Endothelial cell of umbilical vein (primary cell): Measurements from ENCODE around the gene NUP50.

ENCODE experiments used
- EZH2 ChIP-seq: IDR thresholded peaks from 2 replicates; pipeline ENCODE4 v1.6.1; 2012; ENCODE audit warnings: borderline replicate concordance, low read depth, mild to moderate bottlenecking, moderate library complexity, low read length, inconsistent platforms; ENCODE audit not compliant: severe bottlenecking
- FOS ChIP-seq: IDR thresholded peaks from 2 replicates; pipeline ENCODE4 v1.6.1; 2011; ENCODE audit warnings: mild to moderate bottlenecking, low read length, moderate library complexity, borderline replicate concordance; ENCODE audit not compliant: insufficient read depth
- JUN ChIP-seq: IDR thresholded peaks from 2 replicates; pipeline ENCODE4 v1.6.1; 2011; ENCODE audit warnings: borderline replicate concordance, low read depth; ENCODE audit not compliant: insufficient read length, insufficient read depth
- POLR2A ChIP-seq: IDR thresholded peaks from 2 replicates; pipeline ENCODE4 v1.6.1; 2012; ENCODE audit warnings: low read depth, mild to moderate bottlenecking, control low read depth, low read length
- POLR2AphosphoS5 ChIP-seq: IDR thresholded peaks from 2 replicates; pipeline ENCODE4 v1.6.1; 2012; ENCODE audit warnings: low read depth, mild to moderate bottlenecking, control low read depth, low read length, moderate library complexity; ENCODE audit not compliant: insufficient read depth
- TF ChIP-seq, protein P1 (sequence below), 2 donors: IDR thresholded peaks; 1 replicate in 1 of 2; 2 replicates in 1 of 2; pipeline ENCODE4 v1.5.1; 2011; ENCODE audit warnings: low read length in 2 of 2, mild to moderate bottlenecking in 2 of 2, moderate library complexity in 2 of 2, control low read depth in 1 of 2, inconsistent platforms in 1 of 2, low read depth in 1 of 2; ENCODE audit not compliant: insufficient read depth in 1 of 2; ENCODE audit errors: extremely low read depth in 1 of 2
- TF ChIP-seq, protein P2 (sequence below): IDR thresholded peaks from 2 replicates; pipeline ENCODE4 v1.6.1; 2011; ENCODE audit not compliant: insufficient read depth, insufficient read length

DNA sequence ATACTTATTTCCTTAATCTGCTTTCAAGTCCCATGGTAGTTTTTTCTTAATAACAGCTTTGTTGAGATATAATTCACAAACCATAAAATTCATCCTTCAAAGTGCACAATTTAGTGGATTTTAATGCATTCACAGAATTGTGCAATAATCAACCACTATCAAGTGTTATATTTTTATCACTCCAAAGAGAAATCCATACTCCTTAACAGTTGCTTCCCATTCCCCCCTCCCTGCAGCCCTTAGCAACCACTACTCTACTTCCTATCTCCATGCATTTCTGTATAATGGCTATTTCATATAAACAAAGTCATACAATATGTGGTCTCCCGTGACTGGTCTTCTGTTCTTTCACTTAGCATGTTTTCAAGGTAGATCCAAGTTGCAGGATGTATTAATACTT lies 18.8 kb upstream of the NUP50 start:
- TF ChIP-seq, protein P1, sequence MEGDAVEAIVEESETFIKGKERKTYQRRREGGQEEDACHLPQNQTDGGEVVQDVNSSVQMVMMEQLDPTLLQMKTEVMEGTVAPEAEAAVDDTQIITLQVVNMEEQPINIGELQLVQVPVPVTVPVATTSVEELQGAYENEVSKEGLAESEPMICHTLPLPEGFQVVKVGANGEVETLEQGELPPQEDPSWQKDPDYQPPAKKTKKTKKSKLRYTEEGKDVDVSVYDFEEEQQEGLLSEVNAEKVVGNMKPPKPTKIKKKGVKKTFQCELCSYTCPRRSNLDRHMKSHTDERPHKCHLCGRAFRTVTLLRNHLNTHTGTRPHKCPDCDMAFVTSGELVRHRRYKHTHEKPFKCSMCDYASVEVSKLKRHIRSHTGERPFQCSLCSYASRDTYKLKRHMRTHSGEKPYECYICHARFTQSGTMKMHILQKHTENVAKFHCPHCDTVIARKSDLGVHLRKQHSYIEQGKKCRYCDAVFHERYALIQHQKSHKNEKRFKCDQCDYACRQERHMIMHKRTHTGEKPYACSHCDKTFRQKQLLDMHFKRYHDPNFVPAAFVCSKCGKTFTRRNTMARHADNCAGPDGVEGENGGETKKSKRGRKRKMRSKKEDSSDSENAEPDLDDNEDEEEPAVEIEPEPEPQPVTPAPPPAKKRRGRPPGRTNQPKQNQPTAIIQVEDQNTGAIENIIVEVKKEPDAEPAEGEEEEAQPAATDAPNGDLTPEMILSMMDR (IDR thresholded peaks at IDR 0.05; ENCODE audit: extremely low read depth in 1 of 2, insufficient read depth in 1 of 2, low read depth in 1 of 2, low read length in 2 of 2), result no peak
- TF ChIP-seq POLR2A, result no peak
- no peak for TF ChIP-seq POLR2AphosphoS5
- TF ChIP-seq, protein P2, sequence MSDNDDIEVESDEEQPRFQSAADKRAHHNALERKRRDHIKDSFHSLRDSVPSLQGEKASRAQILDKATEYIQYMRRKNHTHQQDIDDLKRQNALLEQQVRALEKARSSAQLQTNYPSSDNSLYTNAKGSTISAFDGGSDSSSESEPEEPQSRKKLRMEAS, result no peak
- TF ChIP-seq EZH2, result no peak
- no peak for TF ChIP-seq FOS
- TF ChIP-seq JUN, result no peak
